Measurements from ENCODE around the gene DISP2. TPM values are rescaled to one million over a fixed set of nuclear protein-coding genes. Genes with fewer than 3 reads are reported as not detected.
A peak's percentile ranks its signal among the peaks of the same experiment; 100 is the strongest.

DISP2 gene
- polyA plus RNA-seq, 1 experiment = 0.11 TPM

DNA sequence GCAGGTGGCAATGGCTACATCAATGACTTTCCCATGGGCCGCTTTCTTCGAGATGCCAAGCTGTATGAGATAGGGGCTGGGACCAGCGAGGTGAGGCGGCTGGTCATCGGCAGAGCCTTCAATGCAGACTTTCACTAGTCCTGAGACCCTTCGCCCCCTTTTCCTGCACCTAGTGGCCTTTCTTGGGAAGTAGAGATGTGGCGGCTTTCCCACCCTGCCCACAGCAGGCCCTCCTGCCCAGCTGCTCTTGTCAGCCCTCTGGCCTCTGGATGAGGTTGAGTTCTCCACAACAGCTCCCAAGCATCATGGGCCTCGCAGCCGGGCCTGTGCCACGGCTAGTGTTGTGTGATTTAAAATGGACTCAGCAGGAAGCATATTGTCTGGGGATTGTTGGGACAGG lies 60.1 kb downstream of the DISP2 start:
- H3K9me3 ChIP-seq (ENCODE audit: control insufficient read depth, insufficient read depth, low read length) = no peaks in the 10 kb centered on the region
- CTCF ChIA-PET = interaction anchor here (1.2 kb wide), 1 partner anchor 139 kb away, joined by 5 read pairs; no protein-coding TSS in a partner anchor

DNA sequence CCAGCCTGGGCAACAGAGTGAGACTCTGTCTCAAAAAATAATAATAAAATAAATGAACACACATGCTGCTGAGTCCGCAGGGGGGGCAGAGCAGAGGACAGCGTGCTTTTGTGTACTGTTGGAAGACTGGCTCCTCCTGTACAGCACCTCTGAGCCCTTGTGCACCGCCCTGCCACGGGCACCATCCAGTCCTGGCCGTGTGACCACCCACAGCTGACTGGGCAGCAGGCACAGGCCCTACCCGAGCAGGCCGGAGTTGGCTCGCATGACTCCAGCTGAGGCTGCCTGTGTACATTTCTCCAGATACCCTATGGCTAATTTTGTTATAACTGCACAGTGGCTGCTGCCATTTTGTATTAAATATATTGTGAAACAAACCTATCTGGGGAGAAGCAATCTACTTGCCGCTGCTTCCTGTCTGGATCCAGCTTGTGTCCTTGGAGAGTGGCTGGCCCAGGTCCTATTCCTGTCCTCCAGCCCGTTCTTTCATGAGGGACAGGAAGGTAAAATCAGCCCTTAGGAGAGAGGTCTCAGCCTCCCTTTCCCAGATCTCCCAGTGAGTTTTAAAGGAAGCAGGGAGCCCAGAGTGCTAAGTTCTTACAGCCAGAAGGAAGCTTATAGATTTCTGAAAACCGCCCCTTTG lies 62.2 kb downstream of the DISP2 start:
- no peaks in the 10 kb centered on the region for H3K27me3 ChIP-seq (ENCODE audit: control insufficient read depth, insufficient read depth, low read length)
- no peaks in the 10 kb centered on the region for H3K9me3 ChIP-seq (ENCODE audit: control insufficient read depth, insufficient read depth, low read length)
- DNase-seq (ENCODE audit: low read depth, low spot score) = no peak
- no peak overlapping the region for H3K4me3 ChIP-seq (ENCODE audit: low read depth, low read length)
- ChIA-PET POLR2A (no interaction called here), CTCF (interaction anchor here (0.8 to 3.2 kb wide), 8 partner anchors 28 to 203 kb away, joined by 3 to 16 read pairs (median 4); no protein-coding TSS in a partner anchor)
- TF ChIP-seq, protein P1, sequence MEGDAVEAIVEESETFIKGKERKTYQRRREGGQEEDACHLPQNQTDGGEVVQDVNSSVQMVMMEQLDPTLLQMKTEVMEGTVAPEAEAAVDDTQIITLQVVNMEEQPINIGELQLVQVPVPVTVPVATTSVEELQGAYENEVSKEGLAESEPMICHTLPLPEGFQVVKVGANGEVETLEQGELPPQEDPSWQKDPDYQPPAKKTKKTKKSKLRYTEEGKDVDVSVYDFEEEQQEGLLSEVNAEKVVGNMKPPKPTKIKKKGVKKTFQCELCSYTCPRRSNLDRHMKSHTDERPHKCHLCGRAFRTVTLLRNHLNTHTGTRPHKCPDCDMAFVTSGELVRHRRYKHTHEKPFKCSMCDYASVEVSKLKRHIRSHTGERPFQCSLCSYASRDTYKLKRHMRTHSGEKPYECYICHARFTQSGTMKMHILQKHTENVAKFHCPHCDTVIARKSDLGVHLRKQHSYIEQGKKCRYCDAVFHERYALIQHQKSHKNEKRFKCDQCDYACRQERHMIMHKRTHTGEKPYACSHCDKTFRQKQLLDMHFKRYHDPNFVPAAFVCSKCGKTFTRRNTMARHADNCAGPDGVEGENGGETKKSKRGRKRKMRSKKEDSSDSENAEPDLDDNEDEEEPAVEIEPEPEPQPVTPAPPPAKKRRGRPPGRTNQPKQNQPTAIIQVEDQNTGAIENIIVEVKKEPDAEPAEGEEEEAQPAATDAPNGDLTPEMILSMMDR (IDR thresholded peaks at IDR 0.05; ENCODE audit: low read depth, low read length) = no peak
- peak overlapping the region; percentile 21 for H3K27ac ChIP-seq (ENCODE audit: low read depth, low read length)

More for the DNA sequence above, 60.1 kb downstream of the DISP2 start:
- H3K4me3 ChIP-seq (ENCODE audit: low read depth, low read length) = no peak overlapping the region
- POLR2A ChIA-PET = no interaction called here
- DNase-seq (ENCODE audit: low read depth, low spot score) = no peak
- no peak overlapping the region for H3K27ac ChIP-seq (ENCODE audit: low read depth, low read length)
- TF ChIP-seq, protein P1 (IDR thresholded peaks at IDR 0.05; ENCODE audit: low read depth, low read length) = no peak
- H3K27me3 ChIP-seq (ENCODE audit: control insufficient read depth, insufficient read depth, low read length) = no peaks in the 10 kb centered on the region

DNA sequence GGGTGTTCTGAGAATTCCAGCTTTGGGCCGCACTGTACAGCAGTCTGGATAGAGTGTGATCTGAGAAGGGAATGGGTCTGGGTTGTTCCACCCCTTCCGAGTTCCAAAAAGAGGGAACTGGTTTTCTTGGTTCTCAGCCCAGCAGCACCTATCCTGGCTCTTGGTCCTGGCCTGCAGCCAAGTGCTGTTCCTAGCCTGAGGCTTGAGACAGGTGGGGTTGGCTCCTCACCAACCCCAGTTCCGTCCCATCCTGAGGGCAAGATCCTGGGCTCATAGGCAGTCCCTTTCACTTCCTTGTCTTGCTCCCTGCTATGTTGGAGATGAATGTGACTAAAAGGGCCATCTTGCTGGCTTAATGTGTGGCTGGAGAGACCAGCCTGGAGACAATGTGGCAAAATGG lies 62.8 kb downstream of the DISP2 start:
- Histone ChIP-seq H3K27me3 (ENCODE audit: control insufficient read depth, insufficient read depth, low read length) (peaks cover under 1% of the 10 kb centered on the region), H3K27ac (ENCODE audit: low read depth, low read length) (no peak overlapping the region), H3K4me3 (ENCODE audit: low read depth, low read length) (no peak overlapping the region), H3K9me3 (ENCODE audit: control insufficient read depth, insufficient read depth, low read length) (no peaks in the 10 kb centered on the region)
- ChIA-PET CTCF (interaction anchor here (0.8 to 3.2 kb wide), 8 partner anchors 29 to 203 kb away, joined by 3 to 16 read pairs (median 4); no protein-coding TSS in a partner anchor), POLR2A (interaction anchor here (0.7 kb wide), 1 partner anchor 34 kb away, joined by 3 read pairs; no protein-coding TSS in a partner anchor)
- DNase-seq (ENCODE audit: low read depth, low spot score) = no peak
- TF ChIP-seq, protein P1 (IDR thresholded peaks at IDR 0.05; ENCODE audit: low read depth, low read length) = no peak

DNA sequence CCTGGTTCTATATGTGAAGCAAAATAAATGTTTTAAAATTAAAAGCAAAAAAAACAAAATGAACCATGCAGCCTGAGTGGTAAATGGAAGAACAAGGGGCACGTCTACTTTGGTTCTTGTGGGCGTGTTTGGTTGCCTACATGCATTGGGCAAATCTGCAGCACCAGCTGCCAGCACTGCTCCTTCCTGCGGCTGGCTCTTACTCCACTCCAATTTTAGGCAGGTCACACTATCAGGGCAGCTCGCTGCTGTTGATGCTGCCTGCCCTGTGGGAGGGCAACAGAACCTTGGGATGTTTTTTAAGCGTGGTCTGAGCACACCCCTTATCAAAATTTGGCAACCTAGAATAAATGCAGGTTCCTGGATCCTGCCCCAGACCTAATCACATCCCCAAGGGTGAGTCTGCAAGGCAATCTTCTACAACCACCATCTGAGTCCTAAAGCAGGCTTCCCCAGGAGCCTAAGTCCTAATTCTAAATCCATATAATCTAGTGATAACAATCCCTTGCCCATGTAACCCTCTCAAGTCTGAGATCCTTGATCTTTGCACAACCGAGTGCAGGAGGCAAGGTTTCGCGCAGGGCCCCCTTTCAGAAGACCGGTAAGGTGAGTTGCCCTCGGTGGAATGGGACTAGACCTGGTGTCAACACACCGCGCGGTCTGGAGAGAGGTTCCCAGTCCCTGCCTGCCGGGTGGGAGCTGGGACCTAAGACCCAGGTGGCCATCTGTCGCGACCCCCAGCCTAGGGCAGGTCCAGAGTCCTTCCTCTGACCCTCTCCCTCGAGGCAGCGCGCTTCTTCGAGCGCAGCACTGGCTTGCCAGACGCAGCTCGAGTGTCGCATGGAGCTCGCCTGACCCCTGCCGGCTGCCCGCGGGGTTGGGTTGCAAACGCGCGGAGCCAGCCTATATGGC lies 63.5 kb downstream of the DISP2 start:
- ChIA-PET POLR2A (interaction anchor here (0.7 to 1.4 kb wide), 6 partner anchors 8 to 167 kb away, joined by 3 to 9 read pairs (median 3); no protein-coding TSS in a partner anchor), CTCF (interaction anchor here (0.7 to 4.0 kb wide), 19 partner anchors 10 to 147 kb away, joined by 3 to 41 read pairs (median 4); partner anchors contain the start of gene CCDC9B)

More for the DNA sequence above, 63.5 kb downstream of the DISP2 start:
- Histone ChIP-seq H3K4me3 (ENCODE audit: low read depth, low read length) (peak overlapping the region; percentile 34; the same call in 1 of the 2 replicates), H3K27me3 (ENCODE audit: control insufficient read depth, insufficient read depth, low read length) (peaks cover 2% of the 10 kb centered on the region), H3K9me3 (ENCODE audit: control insufficient read depth, insufficient read depth, low read length) (no peaks in the 10 kb centered on the region), H3K27ac (ENCODE audit: low read depth, low read length) (no peak overlapping the region)
- TF ChIP-seq, protein P1 (IDR thresholded peaks at IDR 0.05; ENCODE audit: low read depth, low read length) = peak; percentile 97
- DNase-seq (ENCODE audit: low read depth, low spot score) = no peak

All from AG04450 (cell line).